Esophagus muscularis mucosa (tissue), 4 donors: ENCODE measurements around the gene ROBO1. TPM values are rescaled to one million over a fixed set of nuclear protein-coding genes. Genes with fewer than 3 reads are reported as not detected.

Source experiments
- DNase-seq: peaks from one replicate; pipeline ENCODE4 v3.0.0-alpha.2; 2017; ENCODE audit errors: extremely low spot score
- H3K27ac ChIP-seq, 4 donors: fragments of 200-600 bp; sonication (generic); replicated peaks in 1 of 4; 1 replicate in 3 of 4; 2 replicates in 1 of 4; pipeline ENCODE4 v1.5.1; 2016 to 2019; ENCODE audit warnings: mild to moderate bottlenecking in 1 of 4
- H3K27me3 ChIP-seq, 4 donors: fragments of 200-600 bp; sonication (generic); one replicate each; pipeline versions ENCODE4 v1.5.1 to v1.6.0; 2016 to 2019
- H3K36me3 ChIP-seq, 4 donors: fragments of 200-600 bp; sonication (generic); one replicate each; pipeline ENCODE4 v1.5.1; 2016 to 2019
- H3K4me1 ChIP-seq, 4 donors: fragments of 200-600 bp; sonication (generic); one replicate each; pipeline ENCODE4 v1.5.1; 2016 to 2019
- H3K4me3 ChIP-seq, 4 donors: fragments of 200-600 bp; sonication (generic); 1 replicate in 2 of 4; 2 replicates in 2 of 4; pipeline ENCODE4 v1.5.1; 2016 to 2019; ENCODE audit warnings: mild to moderate bottlenecking in 4 of 4, moderate library complexity in 1 of 4
- H3K9me3 ChIP-seq, 4 donors: fragments of 200-600 bp; sonication (generic); 1 replicate in 3 of 4; 2 replicates in 1 of 4; pipeline ENCODE4 v1.5.1; 2016 to 2019
- CTCF ChIP-seq, 3 experiments: fragments of 200-600 bp in 2 of 3; fragments of 450-650 bp in 1 of 3; sonication (generic) in 2 of 3; IDR thresholded peaks; one replicate each; pipeline ENCODE4 v1.5.1; 2017 to 2019; ENCODE audit warnings: antibody characterized with exemption in 3 of 3, mild to moderate bottlenecking in 2 of 3, moderate library complexity in 1 of 3
- EP300 ChIP-seq: sonication (generic); formaldehyde crosslinking; IDR thresholded peaks from one replicate; pipeline ENCODE4 v1.6.1; 2017; ENCODE audit warnings: antibody characterized with exemption
- POLR2A ChIP-seq: fragments of 450-650 bp; IDR thresholded peaks from one replicate; pipeline ENCODE4 v1.6.1; 2017; ENCODE audit warnings: antibody characterized with exemption, moderate library complexity, mild to moderate bottlenecking, low read depth
- POLR2AphosphoS5 ChIP-seq, 2 donors: sonication (generic); formaldehyde crosslinking; IDR thresholded peaks; one replicate each; pipeline ENCODE4 v1.6.1; 2017; ENCODE audit warnings: antibody characterized with exemption in 2 of 2
- WGBS: methylation state at CpG from one replicate; pipeline ENCODE4 v1.1.5; 2018; 5-methylcytosine and 5-hydroxymethylcytosine counted together
- intact Hi-C: fragments of 100-400 bp; cut with DNase I; formaldehyde crosslinking; loops from one replicate; pipeline ENCODE4 v1.15.1; 2023
- total RNA-seq, 4 donors: library from RNA; depleted of rRNA; stranded (reverse); fragments of >200 nt; gene quantifications; one replicate each; pipeline versions ENCODE4 v1.1.0 to v1.2.1, GENCODE V29; 2016

Gene ROBO1
- total RNA-seq, 4 donors from 2014 or later = 9.6 to 14.2 (median 12.6) TPM

- TF ChIP-seq EP300 (no peak), POLR2A (no peak), POLR2AphosphoS5 (IDR thresholded peaks at IDR 0.05) (no peak), CTCF (IDR thresholded peaks at IDR 0.05) (no peak)
- 94% methylated on average over 7 of the region's 7 CpGs for WGBS
- Histone ChIP-seq H3K27me3 (no peaks in the 10 kb centered on the region), H3K4me3 (no peak overlapping the region), H3K9me3 (no peaks in the 10 kb centered on the region), H3K27ac (no peak overlapping the region), H3K4me1 (peaks cover 0 to 14% (median 8%) of the 10 kb centered on the region in 4 donors), H3K36me3 (no peaks in the 10 kb centered on the region)
- intact Hi-C loops = no loop called here
- no peak for DNase-seq
Observed at GRCh38 chr3:78848392-78849288, 919.2 kb downstream of the ROBO1 start.

GRCh38 chr3:78847603-78848002, 920.2 kb downstream of the ROBO1 start:
- intact Hi-C loops = no loop called here
- 83% methylated on average over 3 of the region's 3 CpGs for WGBS

GRCh38 chr3:78847203-78847602, 920.6 kb downstream of the ROBO1 start:
- Histone ChIP-seq H3K27ac (no peak overlapping the region), H3K4me1 (peaks cover 0 to 14% (median 8%) of the 10 kb centered on the region in 4 donors), H3K27me3 (no peaks in the 10 kb centered on the region), H3K4me3 (no peak overlapping the region), H3K36me3 (no peaks in the 10 kb centered on the region), H3K9me3 (no peaks in the 10 kb centered on the region)
- WGBS = 62% methylated on average over 4 of the region's 4 CpGs
- no peak for DNase-seq
- intact Hi-C loops = no loop called here
- TF ChIP-seq EP300 (no peak), CTCF (IDR thresholded peaks at IDR 0.05) (no peak), POLR2AphosphoS5 (IDR thresholded peaks at IDR 0.05) (no peak), POLR2A (no peak)

More at GRCh38 chr3:78847603-78848002, 920.2 kb downstream of the ROBO1 start:
- Histone ChIP-seq H3K27me3 (no peaks in the 10 kb centered on the region), H3K27ac (no peak overlapping the region), H3K36me3 (no peaks in the 10 kb centered on the region), H3K9me3 (no peaks in the 10 kb centered on the region), H3K4me1 (peaks cover 0 to 14% (median 8%) of the 10 kb centered on the region in 4 donors), H3K4me3 (no peak overlapping the region)
- DNase-seq = no peak
- no peak for TF ChIP-seq POLR2AphosphoS5 (IDR thresholded peaks at IDR 0.05)
- TF ChIP-seq CTCF (IDR thresholded peaks at IDR 0.05) = no peak
- no peak for TF ChIP-seq EP300
- TF ChIP-seq POLR2A = no peak

- peaks cover 0 to 14% (median 8%) of the 10 kb centered on the region in 4 donors for H3K4me1 ChIP-seq
- H3K27ac ChIP-seq = no peak overlapping the region
- H3K9me3 ChIP-seq = no peaks in the 10 kb centered on the region
- H3K4me3 ChIP-seq = no peak overlapping the region
- H3K36me3 ChIP-seq = no peaks in the 10 kb centered on the region
- 16% methylated on average over 3 of the region's 3 CpGs for WGBS
- no peak for TF ChIP-seq CTCF (IDR thresholded peaks at IDR 0.05)
- no peak for TF ChIP-seq POLR2A
- intact Hi-C loops = no loop called here
- no peak for DNase-seq
- H3K27me3 ChIP-seq = no peaks in the 10 kb centered on the region
Observed at GRCh38 chr3:78846718-78847117, 921.1 kb downstream of the ROBO1 start.
